Thoracic aorta (tissue), 2 donors: ENCODE data around the gene TEX35. TPM values are rescaled to one million over a fixed set of nuclear protein-coding genes. Genes with fewer than 3 reads are reported as not detected.

ENCODE experiments used
- ATAC-seq: fragments of 150-250 bp; one replicate; pipeline ENCODE4 v1.8.0; 2017; ENCODE audit warnings: low read depth; ENCODE audit not compliant: insufficient number of reproducible peaks, low FRiP score
- DNase-seq: peaks from one replicate; pipeline ENCODE4 v3.0.0-alpha.2; 2020; ENCODE audit warnings: low spot score
- H3K27ac ChIP-seq, 2 donors: fragments of 200-600 bp; sonication (generic); 1 replicate in 1 of 2; 2 replicates in 1 of 2; pipeline ENCODE4 v1.5.1; 2016; ENCODE audit warnings: mild to moderate bottlenecking in 2 of 2, moderate library complexity in 2 of 2
- H3K27me3 ChIP-seq: fragments of 200-600 bp; sonication (generic); replicated peaks from 2 replicates; pipeline ENCODE4 v1.6.0; 2016; ENCODE audit warnings: mild to moderate bottlenecking; ENCODE audit not compliant: insufficient read depth
- H3K36me3 ChIP-seq: fragments of 200-600 bp; sonication (generic); one replicate; pipeline ENCODE4 v1.5.1; 2016
- H3K4me1 ChIP-seq, 2 donors: fragments of 200-600 bp; sonication (generic); 1 replicate in 1 of 2; 2 replicates in 1 of 2; pipeline versions ENCODE4 v1.5.1 to v1.6.0; 2016; ENCODE audit warnings: low read depth in 2 of 2, mild to moderate bottlenecking in 1 of 2; ENCODE audit not compliant: control insufficient read depth in 1 of 2
- H3K4me3 ChIP-seq: fragments of 200-600 bp; sonication (generic); 2 replicates; pipeline ENCODE4 v1.5.1; 2016; ENCODE audit warnings: mild to moderate bottlenecking
- H3K9me3 ChIP-seq: fragments of 200-600 bp; sonication (generic); 2 replicates; pipeline ENCODE4 v1.5.1; 2016
- CTCF ChIP-seq: fragments of 200-600 bp; sonication (generic); IDR thresholded peaks from one replicate; pipeline ENCODE4 v1.5.1; 2019; ENCODE audit warnings: antibody characterized with exemption
- total RNA-seq, 2 donors: library from RNA; depleted of rRNA; stranded (reverse); fragments of >200 nt; gene quantifications; one replicate each; pipeline versions ENCODE4 v1.1.0 to v1.2.3, GENCODE V29; 2016

TEX35 gene
- total RNA-seq, result not detected

GRCh38 chr1:178512566-178513277 is at the start of gene TEX35:
Gene TEX35, plus strand, starts transcription at chr1:178513109. Its CDS starts 80 bp downstream, at chr1:178513189.
- Histone ChIP-seq H3K9me3 (no peaks in the 10 kb centered on the region), H3K4me3 (no peak within 1 kb of the TSS), H3K27ac (no peak within 1 kb of the TSS), H3K27me3 (no peaks in the 10 kb centered on the region), H3K4me1 (no peaks in the 10 kb centered on the region), H3K36me3 (no peaks in the 10 kb centered on the region)
- DNase-seq, result no peak
- no peak for ATAC-seq
- no peak for TF ChIP-seq CTCF

GRCh38 chr1:178464141-178464540 is 48.8 kb upstream of the TEX35 start:
- Histone ChIP-seq H3K4me1 (peaks cover 9 to 21% of the 10 kb centered on the region in 2 donors), H3K9me3 (no peaks in the 10 kb centered on the region), H3K27ac (no peak overlapping the region), H3K4me3 (no peak overlapping the region), H3K27me3 (no peaks in the 10 kb centered on the region), H3K36me3 (peaks cover 19% of the 10 kb centered on the region)
- ATAC-seq (no peak), DNase-seq (no peak)
- no peak for TF ChIP-seq CTCF

DNA sequence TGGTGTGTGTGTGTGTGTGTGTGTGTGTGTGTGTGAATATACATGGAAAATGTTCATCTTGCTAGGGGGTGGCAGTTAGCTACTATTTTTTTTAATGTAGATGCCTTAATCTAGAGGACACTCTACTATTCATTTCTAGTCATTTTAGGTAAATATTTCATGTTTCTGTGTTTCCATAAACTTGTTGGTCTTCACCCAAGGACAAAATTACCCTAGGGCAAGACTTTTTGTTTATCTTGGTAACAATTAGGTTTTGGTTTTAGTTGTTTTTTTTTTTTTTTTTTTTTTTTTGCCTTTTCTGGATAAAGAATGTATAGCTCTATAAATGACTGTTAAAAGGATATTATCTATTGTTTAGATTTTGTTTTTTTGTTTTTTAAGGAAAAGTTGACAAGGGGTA is 48.3 kb upstream of the TEX35 start:
- Histone ChIP-seq H3K4me3 (no peak overlapping the region), H3K4me1 (peaks cover 9 to 21% of the 10 kb centered on the region in 2 donors), H3K9me3 (no peaks in the 10 kb centered on the region), H3K27me3 (no peaks in the 10 kb centered on the region), H3K36me3 (peaks cover 23% of the 10 kb centered on the region), H3K27ac (no peak overlapping the region)
- no peak for ATAC-seq
- DNase-seq, result no peak
- TF ChIP-seq CTCF, result no peak

GRCh38 chr1:178465011-178465410 is 47.9 kb upstream of the TEX35 start:
- ATAC-seq, result peak; percentile 81

GRCh38 chr1:178467837-178468236 is 45.1 kb upstream of the TEX35 start:
- Histone ChIP-seq H3K27me3 (no peaks in the 10 kb centered on the region), H3K4me3 (no peak overlapping the region), H3K27ac (no peak overlapping the region), H3K4me1 (peaks cover 9 to 21% of the 10 kb centered on the region in 2 donors), H3K9me3 (no peaks in the 10 kb centered on the region), H3K36me3 (peaks cover 27% of the 10 kb centered on the region)
- ATAC-seq (no peak), DNase-seq (no peak)
- no peak for TF ChIP-seq CTCF

More at GRCh38 chr1:178465011-178465410, 47.9 kb upstream of the TEX35 start:
- DNase-seq, result no peak
- no peak for TF ChIP-seq CTCF
- Histone ChIP-seq H3K27me3 (no peaks in the 10 kb centered on the region), H3K9me3 (no peaks in the 10 kb centered on the region), H3K4me1 (peaks cover 9 to 21% of the 10 kb centered on the region in 2 donors), H3K36me3 (peaks cover 23% of the 10 kb centered on the region), H3K4me3 (no peak overlapping the region), H3K27ac (no peak overlapping the region)
